Measurements from ENCODE around the gene APOBEC3H.

Gene APOBEC3H

DNA sequence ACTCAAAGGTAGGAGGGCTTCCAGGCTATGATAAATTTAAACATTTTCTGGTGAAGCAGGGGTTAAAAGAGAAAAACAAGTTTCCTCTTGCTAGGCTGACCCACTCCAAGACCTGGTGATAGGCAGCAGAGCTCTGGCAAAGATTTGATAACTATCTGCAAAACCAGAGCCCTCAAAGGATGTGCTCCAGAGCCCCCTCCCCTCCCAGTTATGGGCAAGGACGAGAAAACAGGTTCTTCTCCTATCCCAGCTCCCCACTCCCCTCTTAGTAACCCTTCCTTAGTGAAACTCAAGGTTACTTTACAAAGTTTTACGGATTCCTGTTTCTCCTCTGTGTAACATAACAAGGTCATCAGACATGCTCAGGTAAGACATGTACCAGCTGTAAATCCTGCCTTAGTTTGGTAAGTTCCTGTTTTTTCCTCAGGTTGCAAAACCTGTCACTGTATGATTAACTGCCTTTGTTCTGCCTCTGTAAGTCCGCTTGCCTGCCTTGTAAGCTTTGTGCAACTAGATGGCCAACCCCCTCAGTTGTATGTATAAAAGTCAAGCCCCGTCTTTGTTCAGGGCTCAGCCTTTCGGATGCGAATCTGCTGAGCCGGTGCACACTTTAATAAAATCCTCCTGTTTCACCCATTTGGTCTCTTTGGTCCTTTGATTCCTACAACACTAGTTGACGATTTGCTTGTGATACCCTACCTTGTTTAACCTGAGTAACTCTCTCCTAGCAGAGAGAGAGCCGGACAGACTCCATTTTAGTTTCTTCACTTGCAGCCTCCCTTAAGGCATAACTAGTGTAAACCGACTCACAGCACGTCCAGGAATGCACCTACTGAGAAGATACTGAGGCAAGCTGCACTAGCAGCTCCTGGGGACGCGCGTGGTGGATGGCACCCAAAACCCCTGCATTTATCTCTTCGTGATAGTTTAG lies 13.9 kb downstream of the APOBEC3H start:
- TF ChIP-seq, protein P1, sequence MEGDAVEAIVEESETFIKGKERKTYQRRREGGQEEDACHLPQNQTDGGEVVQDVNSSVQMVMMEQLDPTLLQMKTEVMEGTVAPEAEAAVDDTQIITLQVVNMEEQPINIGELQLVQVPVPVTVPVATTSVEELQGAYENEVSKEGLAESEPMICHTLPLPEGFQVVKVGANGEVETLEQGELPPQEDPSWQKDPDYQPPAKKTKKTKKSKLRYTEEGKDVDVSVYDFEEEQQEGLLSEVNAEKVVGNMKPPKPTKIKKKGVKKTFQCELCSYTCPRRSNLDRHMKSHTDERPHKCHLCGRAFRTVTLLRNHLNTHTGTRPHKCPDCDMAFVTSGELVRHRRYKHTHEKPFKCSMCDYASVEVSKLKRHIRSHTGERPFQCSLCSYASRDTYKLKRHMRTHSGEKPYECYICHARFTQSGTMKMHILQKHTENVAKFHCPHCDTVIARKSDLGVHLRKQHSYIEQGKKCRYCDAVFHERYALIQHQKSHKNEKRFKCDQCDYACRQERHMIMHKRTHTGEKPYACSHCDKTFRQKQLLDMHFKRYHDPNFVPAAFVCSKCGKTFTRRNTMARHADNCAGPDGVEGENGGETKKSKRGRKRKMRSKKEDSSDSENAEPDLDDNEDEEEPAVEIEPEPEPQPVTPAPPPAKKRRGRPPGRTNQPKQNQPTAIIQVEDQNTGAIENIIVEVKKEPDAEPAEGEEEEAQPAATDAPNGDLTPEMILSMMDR (IDR thresholded peaks at IDR 0.05): no peak

DNA sequence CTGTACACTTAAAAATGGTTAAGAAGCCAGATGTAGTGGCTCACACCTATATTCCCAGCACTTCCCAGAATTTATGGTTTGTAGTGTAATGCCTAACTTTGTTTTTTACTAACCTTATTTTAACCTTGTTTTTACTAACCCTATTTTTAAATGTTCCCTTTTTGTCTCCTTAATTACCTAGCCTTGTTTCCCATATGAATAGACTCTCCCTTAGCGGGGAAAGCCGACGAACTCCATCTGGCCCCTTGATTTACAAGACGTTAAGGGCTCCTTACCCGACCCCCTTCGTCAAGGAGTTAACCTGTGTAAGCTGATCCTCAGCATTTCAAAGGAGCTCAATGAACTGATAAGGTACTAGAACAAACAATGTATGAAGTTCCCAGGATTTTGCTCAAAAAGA lies 17.1 kb downstream of the APOBEC3H start:
- TF ChIP-seq, protein P1 (IDR thresholded peaks at IDR 0.05): no peak

DNA sequence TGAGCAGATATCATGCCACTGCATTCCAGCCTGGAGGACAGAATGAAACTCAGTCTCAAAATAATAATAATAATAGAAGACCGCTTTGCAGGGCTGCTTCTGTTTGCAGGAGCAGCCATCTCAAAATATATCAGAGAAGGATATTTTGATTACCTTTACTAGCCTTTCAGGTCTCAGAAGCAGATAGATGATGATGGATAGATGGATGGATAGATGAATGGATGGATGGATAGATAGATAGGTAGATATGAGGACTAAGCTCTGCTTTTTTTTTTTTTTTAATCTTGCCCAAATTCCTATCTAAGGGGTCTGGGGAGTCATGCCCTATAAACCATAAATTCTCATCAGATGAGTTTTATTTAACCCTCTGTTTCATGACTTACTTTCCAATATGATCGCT lies 18.5 kb downstream of the APOBEC3H start:
- TF ChIP-seq, protein P1 (IDR thresholded peaks at IDR 0.05): no peak

DNA sequence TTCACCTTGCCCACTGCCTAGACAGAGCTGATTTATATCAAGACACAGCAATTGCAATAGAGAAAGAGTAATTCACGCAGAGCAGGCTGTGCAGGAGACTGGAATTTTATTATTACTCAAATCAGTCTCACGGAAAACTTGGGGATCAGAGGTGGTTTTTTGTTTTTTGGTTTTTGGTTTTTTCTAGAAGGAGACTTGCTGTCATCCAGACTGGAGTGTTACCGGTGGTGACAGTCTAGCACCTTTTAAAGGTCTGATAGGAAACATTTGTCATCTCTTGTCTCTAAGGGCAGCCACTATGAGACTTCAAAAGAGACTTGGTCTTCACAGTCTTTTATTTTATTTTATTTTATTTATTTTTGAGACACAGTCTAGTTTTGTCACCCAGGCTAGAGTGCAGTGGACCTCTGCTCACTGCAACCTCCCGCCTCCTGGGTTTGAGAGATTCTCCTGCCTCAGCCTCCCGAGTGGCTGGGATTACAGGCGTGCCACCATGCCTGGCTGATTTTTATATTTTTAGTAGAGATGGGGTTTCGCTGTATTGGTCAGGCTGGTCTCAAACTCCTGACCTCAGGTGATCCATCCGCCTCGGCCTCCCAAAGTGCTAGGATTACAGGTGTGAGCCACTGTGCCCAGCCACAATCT lies 19.1 kb downstream of the APOBEC3H start:
- TF ChIP-seq, protein P1 (IDR thresholded peaks at IDR 0.05): no peak

DNA sequence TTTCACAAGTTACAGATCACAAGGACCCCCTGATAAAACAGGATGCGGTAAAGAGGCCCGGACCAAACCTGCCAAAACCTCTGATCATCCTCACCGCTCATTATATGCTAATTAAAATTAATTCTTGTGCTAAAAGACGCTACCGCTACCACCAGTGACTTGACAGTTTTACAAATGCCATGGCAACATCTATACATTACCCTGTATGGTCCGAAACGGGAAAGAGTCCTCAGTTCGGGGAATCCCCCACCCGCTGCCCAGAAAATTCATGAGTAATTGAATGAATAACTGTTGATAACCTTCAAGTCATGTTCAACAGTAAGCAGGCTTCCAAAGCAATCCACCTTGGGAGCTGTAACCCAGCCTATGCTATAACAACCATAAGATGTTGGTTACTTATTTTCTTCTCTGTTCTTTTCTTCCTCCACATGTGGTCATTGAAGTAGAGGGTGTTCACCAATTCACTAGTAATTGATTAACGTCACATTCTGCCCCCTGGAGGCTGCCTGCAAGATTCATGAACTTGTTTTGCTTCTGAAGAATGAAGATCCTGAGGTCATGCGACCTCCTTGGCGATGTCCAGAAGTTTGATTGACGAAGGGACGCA lies 20.6 kb downstream of the APOBEC3H start:
- TF ChIP-seq, protein P1 (IDR thresholded peaks at IDR 0.05): peak; percentile 51; the same call in 1 of the 2 replicates

DNA sequence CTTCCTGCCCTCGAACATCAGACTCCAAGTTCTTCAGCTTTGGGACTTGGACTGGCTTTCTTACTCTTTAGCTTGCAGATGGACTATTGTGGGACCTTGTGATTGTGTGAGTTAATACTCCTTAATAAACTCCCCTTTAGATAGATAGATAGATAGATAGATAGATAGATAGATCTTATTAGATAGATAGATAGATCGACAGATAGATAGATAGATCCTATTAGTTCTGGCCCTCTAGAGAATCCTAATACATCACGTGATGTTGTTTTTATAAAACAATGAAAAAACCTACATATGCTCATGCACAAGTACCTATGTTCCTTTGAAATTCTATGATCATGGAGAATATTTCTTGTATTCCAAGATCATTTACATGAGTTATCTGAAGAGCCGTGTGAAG lies 23.9 kb downstream of the APOBEC3H start:
- TF ChIP-seq, protein P1 (IDR thresholded peaks at IDR 0.05): no peak

DNA sequence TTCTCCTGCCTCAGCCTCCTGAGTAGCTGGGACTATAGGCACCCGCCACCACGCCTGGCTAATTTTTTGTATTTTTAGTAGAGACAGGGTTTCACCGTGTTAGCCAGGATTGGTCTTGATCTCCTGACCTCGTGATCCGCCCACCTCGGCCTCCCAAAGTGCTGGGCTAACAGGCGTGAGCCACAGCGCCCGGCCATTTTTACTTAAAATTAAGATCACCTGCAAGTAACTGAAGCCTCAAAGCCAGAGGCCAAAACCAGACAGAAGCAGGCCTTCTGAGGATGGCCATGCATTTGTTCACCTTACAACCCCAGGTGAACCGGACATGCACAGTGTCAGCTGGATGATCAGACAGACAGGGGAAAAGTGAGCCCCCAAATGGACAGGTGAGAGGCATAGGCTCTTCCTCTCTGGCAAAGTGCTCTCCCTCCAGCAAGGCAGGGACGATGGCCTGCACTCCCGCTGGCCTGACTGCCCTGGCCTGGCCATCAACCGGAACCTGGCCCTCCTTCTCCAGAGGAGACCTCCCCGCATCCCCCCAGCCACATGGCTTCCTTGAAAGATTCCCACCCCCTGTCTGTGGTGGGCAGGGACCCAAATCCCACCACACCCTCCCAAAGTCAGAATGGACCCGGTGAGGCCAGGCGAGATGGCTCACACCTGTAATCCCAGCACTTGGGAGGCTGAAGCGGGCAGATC lies 25.9 kb downstream of the APOBEC3H start:
- TF ChIP-seq, protein P1 (IDR thresholded peaks at IDR 0.05): no peak

All from LNCAP (cell line).